Peyer's patch (tissue), 4 donors: ENCODE measurements around the gene GNB2. TPM values are rescaled to one million over a fixed set of nuclear protein-coding genes. Genes with fewer than 3 reads are reported as not detected.

Source experiments
- DNase-seq, 3 donors: peaks; one replicate each; pipeline ENCODE4 v3.0.0-alpha.2; 2017 to 2019
- H3K27ac ChIP-seq, 4 donors: fragments of 200-600 bp; sonication (generic); one replicate each; pipeline ENCODE4 v1.5.1; 2016 to 2019
- H3K27me3 ChIP-seq, 2 donors: fragments of 200-600 bp; sonication (generic); one replicate each; pipeline ENCODE4 v1.5.1; 2019
- H3K36me3 ChIP-seq, 3 donors: fragments of 200-600 bp; sonication (generic); one replicate each; pipeline ENCODE4 v1.5.1; 2016 to 2019
- H3K4me1 ChIP-seq, 4 donors: fragments of 200-600 bp; sonication (generic); one replicate each; pipeline ENCODE4 v1.5.1; 2016 to 2019
- H3K4me3 ChIP-seq, 4 donors: fragments of 200-600 bp; sonication (generic); 1 replicate in 3 of 4; 2 replicates in 1 of 4; pipeline ENCODE4 v1.5.1; 2016 to 2019; ENCODE audit warnings: mild to moderate bottlenecking in 1 of 4
- H3K9me3 ChIP-seq, 4 donors: fragments of 200-600 bp; sonication (generic); one replicate each; pipeline ENCODE4 v1.5.1; 2016 to 2019; ENCODE audit warnings: mild to moderate bottlenecking in 1 of 4
- POLR2A ChIP-seq, 2 donors: fragments of 450-650 bp; IDR thresholded peaks; one replicate each; pipeline ENCODE4 v1.5.1; 2017; ENCODE audit warnings: antibody characterized with exemption in 2 of 2, mild to moderate bottlenecking in 2 of 2, moderate library complexity in 2 of 2
- total RNA-seq, 4 donors: library from RNA; depleted of rRNA; stranded (reverse); fragments of >200 nt; gene quantifications; one replicate each; pipeline ENCODE4 v1.1.0, GENCODE V29; 2016
- TF ChIP-seq, protein P1 (sequence below), 6 experiments: fragments of 450-650 bp in 4 of 6; fragments of 200-600 bp in 2 of 6; sonication (generic) in 1 of 6; IDR thresholded peaks; one replicate each; pipeline ENCODE4 v1.5.1; 2017 to 2019; ENCODE audit warnings: antibody characterized with exemption in 6 of 6, mild to moderate bottlenecking in 3 of 6, moderate library complexity in 1 of 6

GNB2 gene
- total RNA-seq, 4 donors from 2014 or later = 123 to 236 (median 172) TPM

DNA sequence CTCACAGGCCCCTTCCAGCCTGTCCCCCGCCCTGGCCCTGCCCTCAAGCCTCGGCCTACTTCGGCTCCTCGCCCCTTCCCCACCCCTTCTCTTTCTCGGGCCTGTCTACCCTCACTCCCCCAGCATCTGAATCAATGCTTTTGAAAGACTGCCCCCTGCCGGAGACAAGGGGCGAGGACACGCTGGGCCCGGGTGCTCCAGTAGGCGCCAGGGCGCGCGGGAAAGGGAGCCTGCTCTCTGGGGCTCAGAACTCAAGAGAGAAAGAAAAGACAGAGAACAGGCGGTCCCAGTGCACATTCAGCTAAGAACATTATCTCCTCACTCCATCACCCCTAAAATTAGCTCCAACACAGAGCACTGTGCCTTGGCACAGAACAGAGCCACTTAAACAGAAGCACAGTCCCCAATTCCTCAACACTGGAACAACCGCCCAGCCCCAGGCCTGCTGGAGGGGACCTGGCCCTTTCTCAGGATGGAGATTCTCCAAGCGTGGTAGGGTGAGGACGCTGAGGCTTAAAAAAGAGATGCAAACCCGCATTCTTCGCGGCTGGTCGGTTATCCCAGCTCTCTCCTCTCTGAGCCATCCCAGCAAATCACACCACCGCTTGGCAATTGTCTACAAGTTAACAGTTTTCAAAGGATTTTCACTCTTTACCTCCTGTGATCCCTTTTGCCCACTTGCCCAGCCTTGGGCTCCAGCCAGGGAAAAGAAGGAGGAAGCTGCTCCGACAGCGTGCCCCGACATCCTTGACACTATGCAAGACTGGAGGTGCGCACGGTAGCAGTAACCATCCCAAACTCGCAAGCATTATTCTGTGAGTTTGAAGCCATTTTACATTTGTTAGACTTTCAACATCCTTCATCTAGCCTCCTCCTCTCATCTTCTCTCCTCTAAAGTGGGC is 18.4 kb downstream of the GNB2 start:
- Histone ChIP-seq H3K4me3 (peak overlapping the region in 3 of 4 donors; percentile 0 to 100 (median 7)), H3K27me3 (no peaks in the 10 kb centered on the region), H3K36me3 (peaks cover 0 to 27% (median 0%) of the 10 kb centered on the region in 3 donors), H3K9me3 (no peaks in the 10 kb centered on the region), H3K4me1 (peaks cover 0 to 43% (median 23%) of the 10 kb centered on the region in 4 donors), H3K27ac (peak overlapping the region in 1 of 4 donors; percentile 32)
- peak; percentile 69 to 89 (median 86) for DNase-seq
- no peak for TF ChIP-seq POLR2A (IDR thresholded peaks at IDR 0.05)
- TF ChIP-seq, protein P1, sequence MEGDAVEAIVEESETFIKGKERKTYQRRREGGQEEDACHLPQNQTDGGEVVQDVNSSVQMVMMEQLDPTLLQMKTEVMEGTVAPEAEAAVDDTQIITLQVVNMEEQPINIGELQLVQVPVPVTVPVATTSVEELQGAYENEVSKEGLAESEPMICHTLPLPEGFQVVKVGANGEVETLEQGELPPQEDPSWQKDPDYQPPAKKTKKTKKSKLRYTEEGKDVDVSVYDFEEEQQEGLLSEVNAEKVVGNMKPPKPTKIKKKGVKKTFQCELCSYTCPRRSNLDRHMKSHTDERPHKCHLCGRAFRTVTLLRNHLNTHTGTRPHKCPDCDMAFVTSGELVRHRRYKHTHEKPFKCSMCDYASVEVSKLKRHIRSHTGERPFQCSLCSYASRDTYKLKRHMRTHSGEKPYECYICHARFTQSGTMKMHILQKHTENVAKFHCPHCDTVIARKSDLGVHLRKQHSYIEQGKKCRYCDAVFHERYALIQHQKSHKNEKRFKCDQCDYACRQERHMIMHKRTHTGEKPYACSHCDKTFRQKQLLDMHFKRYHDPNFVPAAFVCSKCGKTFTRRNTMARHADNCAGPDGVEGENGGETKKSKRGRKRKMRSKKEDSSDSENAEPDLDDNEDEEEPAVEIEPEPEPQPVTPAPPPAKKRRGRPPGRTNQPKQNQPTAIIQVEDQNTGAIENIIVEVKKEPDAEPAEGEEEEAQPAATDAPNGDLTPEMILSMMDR (IDR thresholded peaks at IDR 0.05) = peak; percentile 80 to 94 (median 86)

DNA sequence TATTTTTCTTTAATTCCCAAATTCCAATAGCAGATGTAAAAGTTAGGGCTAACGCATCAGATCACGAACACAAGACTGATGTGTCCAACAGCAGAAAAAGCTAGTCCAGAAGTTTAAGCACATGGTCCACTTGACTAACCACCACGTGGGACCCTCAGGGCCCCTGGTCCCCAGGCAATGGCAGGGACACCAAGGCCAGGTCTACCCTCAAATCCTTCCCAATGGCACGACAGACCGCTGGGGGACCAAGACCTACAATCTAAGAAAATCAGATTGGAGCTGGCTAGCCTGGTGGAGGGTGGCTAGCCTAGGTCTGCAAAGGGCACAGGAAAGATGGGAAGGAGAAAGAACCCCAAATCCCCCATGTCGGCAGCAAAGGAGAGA is 19.0 kb downstream of the GNB2 start:
- TF ChIP-seq POLR2A (IDR thresholded peaks at IDR 0.05) = no peak
- TF ChIP-seq, protein P1 (IDR thresholded peaks at IDR 0.05) = no peak
- Histone ChIP-seq H3K9me3 (no peaks in the 10 kb centered on the region), H3K27ac (no peak overlapping the region), H3K4me1 (peaks cover 0 to 43% (median 23%) of the 10 kb centered on the region in 4 donors), H3K4me3 (peak overlapping the region in 3 of 4 donors; percentile 79 to 100 (median 98)), H3K36me3 (peaks cover 0 to 21% (median 0%) of the 10 kb centered on the region in 3 donors), H3K27me3 (no peaks in the 10 kb centered on the region)
- DNase-seq = peak in 1 of 3 donors; percentile 7

DNA sequence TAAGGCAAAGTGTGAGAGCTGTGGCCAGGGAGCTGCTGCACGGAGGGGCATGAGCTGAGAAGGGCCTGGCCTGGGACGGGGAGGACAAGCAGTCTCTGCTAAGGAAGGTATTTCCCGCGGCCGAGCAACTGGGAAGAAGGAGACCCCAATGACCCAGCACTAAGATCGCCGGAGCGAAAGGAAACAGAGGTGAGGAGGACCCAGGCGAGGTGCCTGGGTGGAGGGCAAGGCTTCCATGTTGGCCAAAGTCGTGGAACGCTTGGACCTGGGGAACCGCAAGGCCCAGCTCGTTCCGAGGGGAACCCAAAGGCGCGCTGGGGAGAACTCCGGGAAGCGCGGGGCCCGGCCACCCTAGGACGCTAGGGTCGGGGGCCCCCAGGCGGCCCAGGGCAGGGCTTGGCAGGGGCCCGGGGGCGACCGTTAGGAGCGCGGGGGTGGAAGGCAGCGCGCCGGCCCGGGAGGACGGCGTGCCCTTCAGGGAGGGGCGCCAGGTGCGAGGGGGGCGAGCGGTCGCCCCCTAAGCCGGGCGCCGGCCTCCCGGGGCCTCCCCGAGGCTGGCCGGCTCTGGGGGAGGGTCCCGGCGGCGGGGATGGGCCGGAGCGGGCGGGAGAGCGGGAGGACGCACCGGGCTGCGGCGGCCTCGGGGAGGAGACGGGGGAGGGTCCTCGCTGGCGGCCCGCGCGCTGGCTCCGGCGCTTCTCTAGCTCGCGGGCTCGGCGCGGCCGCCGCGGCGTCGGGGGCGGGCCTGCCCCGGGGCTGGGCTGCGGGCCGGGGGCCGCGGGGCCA is 20.0 kb downstream of the GNB2 start:
- peak in 2 of 3 donors; percentile 23 to 55 for DNase-seq
- H3K27me3 ChIP-seq = no peaks in the 10 kb centered on the region
- peaks cover 0 to 43% (median 23%) of the 10 kb centered on the region in 4 donors for H3K4me1 ChIP-seq
- peaks cover 0 to 11% (median 0%) of the 10 kb centered on the region in 3 donors for H3K36me3 ChIP-seq
- H3K4me3 ChIP-seq = peak overlapping the region; percentile 79 to 100 (median 98)
- H3K27ac ChIP-seq = peak overlapping the region; percentile 65 to 84 (median 75)
- no peak for TF ChIP-seq POLR2A (IDR thresholded peaks at IDR 0.05)
- TF ChIP-seq, protein P1 (IDR thresholded peaks at IDR 0.05) = no peak
- H3K9me3 ChIP-seq = no peaks in the 10 kb centered on the region

DNA sequence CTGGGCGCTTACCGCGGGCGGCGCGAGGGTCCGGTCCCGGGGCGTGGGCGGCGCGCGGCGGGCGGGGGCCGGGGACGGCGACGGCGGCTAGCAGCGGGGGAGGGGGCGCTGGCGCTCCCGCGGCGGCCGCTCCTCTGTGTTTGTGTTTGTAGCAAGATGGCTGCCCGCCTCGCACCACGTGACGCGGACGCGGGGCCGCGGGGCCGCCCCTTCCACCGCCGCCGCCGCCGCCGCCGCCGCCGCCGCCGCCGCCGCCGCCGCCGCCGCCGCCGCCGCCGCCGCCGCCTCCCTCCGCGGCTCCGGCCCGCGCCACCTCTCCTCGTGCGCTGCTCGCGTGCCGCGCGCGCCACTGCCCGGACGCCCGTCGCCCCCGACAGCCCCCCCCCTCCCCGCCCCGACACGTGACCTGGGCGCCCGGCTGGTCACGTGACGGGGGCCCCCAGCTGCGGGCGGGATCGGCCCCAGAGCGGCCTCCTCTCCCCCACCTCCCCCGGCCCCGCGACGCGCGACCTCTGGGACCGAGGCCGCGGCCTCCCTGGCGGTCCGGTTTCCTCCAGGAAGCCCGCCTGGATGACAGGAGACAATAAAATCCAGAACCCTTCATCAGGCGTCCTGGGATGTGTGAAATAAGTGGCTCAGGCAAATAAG is 20.7 kb downstream of the GNB2 start, which contains the start of gene GIGYF1:
Gene GIGYF1 (minus strand): TSS at position 153 of the 648 bp plus-strand sequence. CDS start 6,012 bp downstream, outside the sequence.
- H3K9me3 ChIP-seq = no peaks in the 10 kb centered on the region
- H3K4me3 ChIP-seq = peak within 1 kb of the TSS; percentile 79 to 100 (median 98)
- TF ChIP-seq POLR2A (IDR thresholded peaks at IDR 0.05) = no peak
- TF ChIP-seq, protein P1 (IDR thresholded peaks at IDR 0.05) = no peak
- H3K36me3 ChIP-seq = peaks cover 0 to 4% (median 0%) of the 10 kb centered on the region in 3 donors
- peak; percentile 71 to 89 (median 85) for DNase-seq
- H3K27ac ChIP-seq = peak within 1 kb of the TSS; percentile 65 to 84 (median 75)
- H3K27me3 ChIP-seq = no peaks in the 10 kb centered on the region
- peaks cover 0 to 40% (median 23%) of the 10 kb centered on the region in 4 donors for H3K4me1 ChIP-seq

DNA sequence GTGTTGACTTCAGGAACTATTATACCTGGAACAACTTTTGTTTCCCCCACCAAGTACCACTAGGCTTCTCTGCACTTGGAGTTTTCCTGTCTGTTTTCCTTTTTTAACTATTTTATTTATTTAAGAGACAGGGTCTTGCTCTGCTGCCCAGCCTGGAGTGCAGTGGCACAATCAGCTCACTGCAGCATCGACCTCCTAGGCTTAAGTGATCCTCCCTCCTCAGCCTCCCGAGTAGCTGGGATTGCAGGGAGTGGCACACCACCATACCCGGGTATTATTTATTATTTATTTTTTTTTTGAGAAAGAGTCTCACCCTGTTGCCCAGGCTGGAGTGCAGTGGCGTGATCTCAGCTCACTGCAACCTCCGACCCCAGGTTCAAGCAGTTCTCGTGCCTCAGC is 22.6 kb downstream of the GNB2 start:
- Histone ChIP-seq H3K36me3 (no peaks in the 10 kb centered on the region), H3K4me1 (peaks cover 0 to 23% (median 20%) of the 10 kb centered on the region in 4 donors), H3K27me3 (no peaks in the 10 kb centered on the region), H3K4me3 (no peak overlapping the region), H3K9me3 (no peaks in the 10 kb centered on the region), H3K27ac (no peak overlapping the region)
- DNase-seq = no peak
- TF ChIP-seq, protein P1 (IDR thresholded peaks at IDR 0.05) = no peak
- TF ChIP-seq POLR2A (IDR thresholded peaks at IDR 0.05) = no peak
